HG03139 (cell line): ENCODE data around the gene ERLEC1.
"Not testable (repeated sequence)": the region's sequence is repeated elsewhere in the genome, so short reads cannot be mapped to it uniquely, and the experiment has no call there.

Experiments used
- ATAC-seq: cut with Tn5 transposase; IDR thresholded peaks from one replicate; pipeline ENCODE4 v1.9.1; 2021; ENCODE audit not compliant: unreplicated experiment

Gene ERLEC1

GRCh38 chr2:53782676-53783075 is 4.2 kb upstream of the ERLEC1 start:
- ATAC-seq, result no peak

- no peak for ATAC-seq
Measured at GRCh38 chr2:53784436-53784835, 2.4 kb upstream of the ERLEC1 start.

GRCh38 chr2:53785366-53785765 is 1.5 kb upstream of the ERLEC1 start:
- no peak for ATAC-seq

GRCh38 chr2:53786352-53786704 is 516 bp upstream of the ERLEC1 start:
- ATAC-seq, result peak; percentile 3

GRCh38 chr2:53787614-53788289 is 908 bp downstream of the ERLEC1 start:
- no peak for ATAC-seq

- no peak for ATAC-seq
Measured at GRCh38 chr2:53793261-53793660, 6.4 kb downstream of the ERLEC1 start.

GRCh38 chr2:53793821-53794220 is 7.0 kb downstream of the ERLEC1 start:
- no peak for ATAC-seq

GRCh38 chr2:53801547-53801946 is 14.7 kb downstream of the ERLEC1 start:
- ATAC-seq, result no peak

- ATAC-seq, result no peak
Measured at GRCh38 chr2:53802617-53803151, 15.8 kb downstream of the ERLEC1 start.

GRCh38 chr2:53811601-53812000 is 24.8 kb downstream of the ERLEC1 start:
- ATAC-seq, result no peak

GRCh38 chr2:53813151-53813550 is 26.3 kb downstream of the ERLEC1 start:
- ATAC-seq, result no peak

GRCh38 chr2:53818854-53819435 is 32.1 kb downstream of the ERLEC1 start:
- ATAC-seq, result no peak

GRCh38 chr2:53819634-53820033 is 32.8 kb downstream of the ERLEC1 start:
- ATAC-seq, result no peak

GRCh38 chr2:53820048-53820447 is 33.2 kb downstream of the ERLEC1 start:
- ATAC-seq, result no peak

- ATAC-seq, result no peak
Measured at GRCh38 chr2:53820711-53821110, 33.9 kb downstream of the ERLEC1 start.

GRCh38 chr2:53821810-53822209 is 35.0 kb downstream of the ERLEC1 start:
- ATAC-seq, result no peak

GRCh38 chr2:53823639-53824038 is 36.8 kb downstream of the ERLEC1 start:
- not testable (repeated sequence) for ATAC-seq

GRCh38 chr2:53826030-53826410 is 39.2 kb downstream of the ERLEC1 start:
- no peak for ATAC-seq

GRCh38 chr2:53826587-53827397 is 39.9 kb downstream of the ERLEC1 start:
- ATAC-seq, result no peak

GRCh38 chr2:53827398-53828175 is 40.7 kb downstream of the ERLEC1 start:
- no peak for ATAC-seq

GRCh38 chr2:53828331-53828730 is 41.5 kb downstream of the ERLEC1 start:
- ATAC-seq, result no peak
